Suppressor macrophage treated with lipopolysaccharide for 1 hour (primary cell): ENCODE results near the gene PCGF3.
"Not testable (repeated sequence)": the region's sequence is repeated elsewhere in the genome, so short reads cannot be mapped to it uniquely, and the experiment has no call there.

Experiments
- DNase-seq, 3 donors: peaks; one replicate each; pipeline ENCODE4 v3.0.0-alpha.2; 2020 to 2022

PCGF3 gene

DNA sequence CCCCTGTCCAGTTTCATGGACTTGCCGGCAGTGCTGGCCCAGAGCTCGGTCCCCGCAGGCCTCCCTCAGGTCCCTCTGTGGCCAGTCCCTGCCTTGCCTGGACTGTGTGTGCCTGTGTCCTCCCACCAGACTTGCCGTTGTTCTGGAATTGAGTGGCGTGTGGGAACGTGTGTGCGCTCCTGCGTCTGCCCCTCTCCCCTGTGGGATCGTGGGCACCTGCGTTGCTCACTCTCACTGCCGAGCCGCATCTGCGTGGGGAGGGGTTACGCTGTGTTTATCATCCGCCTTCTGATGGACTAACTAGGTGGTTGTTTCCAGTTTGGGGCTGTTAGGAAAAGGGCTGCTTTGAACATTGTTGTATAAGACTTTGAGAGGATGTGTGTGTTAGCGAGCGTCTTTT, 21.2 kb downstream of the PCGF3 start:
- no peak for DNase-seq

DNA sequence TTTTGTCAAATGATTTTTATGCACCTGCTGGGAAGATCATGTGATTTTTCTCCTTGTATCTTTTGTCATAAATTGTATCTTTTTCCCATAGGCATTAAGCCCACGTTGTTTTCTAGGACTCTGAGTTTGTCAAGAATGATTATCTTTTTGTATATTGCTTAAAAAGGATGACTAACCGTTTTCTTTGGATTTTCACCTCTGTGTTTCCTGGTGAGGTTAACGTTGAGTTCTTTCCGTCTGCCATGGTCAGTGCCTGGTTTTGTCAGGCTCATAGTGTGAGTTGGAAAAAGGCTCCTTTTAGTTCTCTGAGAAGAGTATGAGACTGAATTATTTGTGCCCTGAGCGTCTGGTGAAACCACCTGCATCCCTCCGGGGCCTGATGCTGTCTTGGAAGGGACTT, 21.9 kb downstream of the PCGF3 start:
- no peak for DNase-seq

DNA sequence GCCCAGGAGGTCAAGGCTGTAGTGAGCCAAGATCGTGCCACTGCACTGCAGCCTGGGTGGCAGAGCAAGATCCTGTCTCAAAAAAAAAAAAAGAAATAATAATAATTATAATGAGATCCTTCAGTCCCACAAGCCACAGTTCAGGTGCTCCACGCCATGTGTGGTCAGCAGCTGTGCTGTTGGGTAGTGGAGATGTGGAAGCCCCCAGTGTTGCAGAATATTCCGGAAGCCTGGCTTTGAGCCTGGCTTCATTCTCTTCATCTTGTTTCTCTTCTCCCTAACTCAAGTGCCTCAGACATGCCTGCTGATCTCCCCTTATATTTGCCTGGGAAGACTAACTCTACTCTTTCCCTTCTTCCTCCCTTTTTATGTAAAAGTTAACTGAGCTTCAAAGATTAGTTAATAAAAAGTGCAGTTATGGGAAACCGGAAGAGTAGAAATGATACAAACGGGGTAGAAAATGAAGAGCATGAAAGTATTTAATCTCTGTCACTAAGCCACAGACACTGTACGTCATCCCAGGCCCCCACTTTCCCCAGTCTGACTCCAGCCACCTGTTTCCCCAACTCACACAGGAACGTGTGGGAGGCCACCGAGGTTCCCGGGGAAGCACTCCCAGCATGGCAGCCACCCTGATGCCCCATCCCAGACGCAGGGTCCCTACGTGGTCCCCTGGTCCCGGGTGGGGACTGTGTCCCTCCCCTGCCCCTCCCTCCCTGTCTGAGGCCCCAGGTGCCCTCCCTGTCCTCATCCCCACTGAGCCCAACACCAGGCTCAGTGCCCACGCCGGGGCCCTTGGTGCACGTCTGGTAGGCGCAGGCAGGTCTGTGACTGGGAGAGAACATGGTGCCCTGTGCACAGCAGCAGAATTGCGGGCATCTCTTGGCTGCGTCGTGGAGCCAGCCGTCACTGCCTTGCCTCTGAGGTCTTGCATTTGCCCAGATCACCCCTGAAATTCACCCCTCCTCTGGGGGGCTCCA, 24.0 kb downstream of the PCGF3 start:
- DNase-seq: no peak

DNA sequence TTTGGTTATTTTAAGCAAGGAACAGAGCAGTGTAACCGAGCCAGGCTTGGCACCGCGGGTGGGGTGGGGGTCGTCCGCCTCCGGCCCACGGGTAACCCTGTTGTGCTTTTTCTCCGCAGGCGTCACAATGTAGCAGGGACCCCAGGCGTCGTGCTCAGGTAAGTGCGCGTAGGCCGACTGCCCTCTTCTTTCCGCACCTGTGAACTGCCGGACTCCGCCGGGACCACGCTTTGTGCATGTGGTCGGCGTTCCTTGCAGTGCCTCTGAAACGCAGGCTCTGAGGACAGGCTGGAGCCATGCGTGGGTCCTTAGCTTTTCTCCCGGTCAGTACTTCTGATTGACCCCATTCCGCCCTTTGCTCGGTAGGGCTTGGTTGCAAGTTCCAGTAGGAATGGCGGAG, 24.9 kb downstream of the PCGF3 start:
- DNase-seq: no peak

DNA sequence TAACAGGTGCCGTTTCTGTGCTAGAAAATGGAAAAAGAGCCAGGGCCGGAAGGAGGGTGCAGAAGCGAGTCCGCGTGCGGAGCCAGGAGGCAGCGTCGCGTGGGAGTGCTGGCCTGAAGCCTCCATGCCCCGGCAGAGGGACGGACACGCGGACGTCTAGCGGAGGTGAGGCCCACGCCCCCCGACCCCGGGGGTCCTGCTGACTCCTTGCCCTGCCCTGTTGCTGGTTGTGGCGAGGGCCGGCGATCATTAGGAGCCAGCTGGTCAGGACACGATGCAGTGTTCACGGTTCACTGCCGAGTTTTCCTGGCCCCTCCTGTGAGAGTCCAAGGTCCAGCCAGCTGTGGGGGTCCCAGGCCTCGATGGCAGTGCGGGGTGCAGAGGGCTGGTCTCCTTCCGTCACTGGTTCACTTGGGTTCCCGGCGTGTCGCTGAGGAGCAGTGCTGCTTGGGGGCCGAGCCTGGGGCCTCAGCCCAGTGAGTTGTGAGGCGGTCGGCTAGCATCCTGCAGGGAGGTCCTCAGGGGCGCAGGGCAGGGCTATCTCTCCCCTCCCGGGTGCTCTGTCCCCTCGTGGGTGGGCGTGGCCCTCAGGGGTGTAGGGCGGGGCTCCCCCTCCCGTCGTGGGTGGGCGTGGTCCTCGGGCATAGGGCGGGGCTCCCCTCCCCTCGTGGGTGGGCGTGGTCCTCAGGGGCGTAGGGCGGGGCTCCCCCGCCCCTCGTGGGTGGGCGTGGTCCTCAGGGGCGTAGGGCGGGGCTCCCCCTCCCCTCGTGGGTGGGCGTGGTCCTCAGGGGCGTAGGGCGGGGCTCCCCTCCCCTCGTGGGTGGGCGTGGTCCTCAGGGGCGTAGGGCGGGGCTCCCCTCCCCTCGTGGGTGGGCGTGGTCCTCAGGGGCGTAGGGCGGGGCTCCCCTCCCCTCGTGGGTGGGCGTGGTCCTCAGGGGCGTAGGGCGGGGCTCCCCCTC, 25.6 kb downstream of the PCGF3 start:
- DNase-seq: not testable (repeated sequence)

DNA sequence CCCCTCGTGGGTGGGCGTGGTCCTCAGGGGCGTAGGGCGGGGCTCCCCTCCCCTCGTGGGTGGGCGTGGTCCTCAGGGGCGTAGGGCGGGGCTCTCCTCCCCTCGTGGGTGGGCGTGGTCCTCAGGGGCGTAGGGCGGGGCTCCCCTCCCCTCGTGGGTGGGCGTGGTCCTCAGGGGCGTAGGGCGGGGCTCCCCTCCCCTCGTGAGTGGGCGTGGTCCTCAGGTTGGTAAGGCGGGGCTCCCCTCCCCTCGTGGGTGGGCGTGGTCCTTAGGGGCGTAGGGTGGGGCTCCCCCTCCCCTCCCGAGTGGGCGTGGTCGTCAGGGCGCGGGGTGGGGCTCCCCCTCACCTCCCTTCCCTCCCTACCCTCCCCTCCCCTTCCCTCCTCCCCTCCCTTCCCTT, 26.3 kb downstream of the PCGF3 start:
- DNase-seq: not testable (repeated sequence)

DNA sequence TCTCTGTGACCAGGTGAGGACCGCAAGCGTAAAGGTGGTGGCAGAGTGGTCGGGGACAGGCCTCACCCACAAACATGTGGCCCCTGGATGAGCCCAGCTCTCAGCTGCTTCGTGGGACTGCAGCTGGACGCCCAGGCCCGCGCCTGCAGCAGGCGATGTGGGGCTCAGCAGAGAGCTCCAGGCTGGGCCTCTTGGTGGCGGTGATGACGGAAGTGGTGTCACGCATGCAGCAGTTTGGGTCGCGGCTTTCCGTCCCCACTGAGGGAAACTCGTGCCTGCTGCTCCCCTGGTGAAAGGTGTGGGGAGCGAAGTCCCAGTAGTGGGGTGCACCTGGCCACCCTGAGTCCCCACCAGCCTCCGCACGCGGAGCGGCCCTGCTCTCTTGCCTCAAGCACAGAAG, 26.9 kb downstream of the PCGF3 start:
- DNase-seq: no peak

DNA sequence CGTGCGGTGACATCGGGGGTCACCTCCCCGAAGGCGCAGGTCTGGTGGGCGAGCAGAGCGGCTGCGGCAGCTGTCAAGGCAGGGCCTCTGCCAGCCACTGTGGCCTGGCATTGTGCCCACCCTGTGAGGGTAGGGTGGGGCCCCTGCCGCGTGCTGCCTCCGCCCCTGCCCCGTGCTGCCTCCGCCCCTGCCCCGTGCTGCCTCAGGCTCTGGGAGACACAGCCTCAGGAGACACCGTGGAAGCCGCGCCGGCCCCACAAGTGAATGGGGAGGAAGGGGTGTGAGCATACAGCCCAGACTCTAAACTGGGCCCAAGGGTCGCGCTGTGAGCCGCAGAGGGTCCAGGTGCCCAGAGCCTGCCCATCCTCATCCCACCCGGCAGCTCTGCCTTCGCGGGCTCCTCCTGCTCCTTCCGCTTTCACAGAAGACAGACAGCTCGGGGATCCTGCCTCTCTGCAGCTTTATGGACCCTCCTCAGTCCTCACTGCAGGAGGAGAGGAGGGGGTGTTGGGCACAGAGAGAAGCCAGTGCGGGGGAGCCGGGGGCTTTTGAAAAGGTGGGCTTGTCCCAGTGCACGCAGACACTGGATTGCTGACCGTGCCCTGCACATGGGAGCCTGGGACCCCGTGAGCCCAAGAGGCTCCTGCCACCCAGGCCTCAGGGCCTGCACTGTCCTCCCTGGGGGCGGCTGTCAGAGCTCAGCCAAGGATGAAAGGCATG, 27.4 kb downstream of the PCGF3 start:
- no peak for DNase-seq

DNA sequence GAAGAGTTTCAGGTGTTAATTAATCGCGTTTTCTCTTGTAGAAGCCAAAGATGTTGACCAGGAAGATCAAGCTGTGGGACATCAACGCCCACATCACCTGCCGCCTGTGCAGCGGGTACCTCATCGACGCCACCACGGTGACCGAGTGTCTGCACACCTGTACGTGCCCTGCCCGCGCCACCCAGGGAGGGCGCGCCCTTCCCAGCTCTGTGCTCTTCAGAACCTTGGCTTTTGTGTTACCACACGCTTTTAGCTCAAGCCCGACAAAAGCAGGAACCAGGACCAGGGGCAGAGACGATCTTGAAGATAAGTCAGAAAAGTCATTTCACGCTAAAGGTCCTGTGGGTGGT, 28.0 kb downstream of the PCGF3 start:
- no peak for DNase-seq

DNA sequence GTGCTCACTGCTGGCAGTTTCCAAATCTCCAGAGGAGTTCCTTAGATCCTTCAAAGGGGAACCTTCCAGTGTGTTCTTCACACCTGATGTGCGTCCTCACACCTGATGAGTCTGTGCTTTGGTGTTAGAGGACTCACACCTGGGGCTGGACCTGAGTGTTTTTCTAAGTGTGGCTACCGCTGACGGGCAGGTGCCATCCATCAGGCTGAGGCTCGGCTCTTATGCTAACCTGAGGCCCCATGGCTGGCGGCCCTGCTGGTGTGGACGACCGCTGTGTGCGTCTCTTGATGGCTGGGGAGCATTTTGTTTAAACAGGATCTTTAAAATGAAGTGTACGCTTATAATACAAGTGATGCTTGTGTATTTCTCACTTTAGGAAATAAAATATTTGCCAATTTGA, 28.4 kb downstream of the PCGF3 start:
- no peak for DNase-seq

DNA sequence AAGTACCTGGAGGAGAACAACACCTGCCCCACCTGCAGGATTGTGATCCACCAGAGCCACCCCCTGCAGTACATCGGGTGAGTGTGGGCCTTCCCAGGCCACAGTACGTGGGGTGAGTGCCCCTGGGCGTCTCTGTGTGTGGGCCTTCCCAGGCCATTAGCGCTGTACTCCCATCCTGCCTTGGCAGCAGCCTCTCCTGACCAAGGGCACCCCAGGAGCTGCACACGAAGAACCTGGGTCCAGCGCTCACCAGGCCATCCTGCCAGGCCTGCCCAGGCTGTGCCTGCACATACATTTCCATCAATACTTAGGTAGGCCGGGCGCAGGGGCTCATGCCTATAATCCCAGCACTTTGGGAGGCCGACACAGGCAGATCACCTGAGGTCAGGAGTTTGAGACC, 29.3 kb downstream of the PCGF3 start:
- no peak for DNase-seq

DNA sequence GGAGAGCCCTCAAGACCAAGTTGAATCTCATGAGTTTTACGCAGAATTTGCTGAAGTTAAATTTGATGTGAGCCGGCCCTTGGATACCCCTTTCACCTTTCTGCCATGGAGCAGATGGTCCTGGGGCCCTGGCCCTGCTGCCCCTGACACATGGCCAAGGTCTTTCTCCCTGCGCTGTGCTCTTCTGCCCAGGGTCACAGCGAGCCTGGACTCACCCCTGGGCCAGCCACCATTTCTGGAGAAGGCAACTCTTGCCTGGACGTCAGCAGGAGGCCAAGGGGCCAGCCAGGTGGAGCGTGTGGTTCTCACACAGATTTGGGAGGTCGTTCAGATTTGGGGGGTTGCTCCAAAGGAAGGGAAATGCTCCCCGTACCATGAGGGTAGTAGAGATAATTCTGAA, 30.0 kb downstream of the PCGF3 start:
- no peak for DNase-seq

DNA sequence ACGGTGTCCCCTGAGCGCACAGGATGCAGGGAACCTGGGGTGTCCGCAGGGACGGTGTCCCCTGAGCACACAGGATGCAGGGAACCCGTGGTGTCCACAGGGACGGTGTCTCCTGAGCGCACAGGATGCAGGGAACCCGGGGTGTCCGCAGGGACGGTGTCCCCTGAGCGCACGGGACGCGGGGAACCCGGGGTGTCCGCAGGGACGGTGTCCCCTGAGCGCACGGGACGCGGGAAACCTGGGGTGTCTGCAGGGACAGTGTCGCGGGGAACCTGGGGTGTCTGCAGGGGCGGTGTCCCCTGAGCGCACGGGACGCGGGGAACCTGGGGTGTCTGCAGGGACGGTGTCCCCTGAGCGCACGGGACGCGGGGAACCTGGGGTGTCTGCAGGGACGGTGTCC, 30.9 kb downstream of the PCGF3 start:
- DNase-seq: not testable (repeated sequence)

DNA sequence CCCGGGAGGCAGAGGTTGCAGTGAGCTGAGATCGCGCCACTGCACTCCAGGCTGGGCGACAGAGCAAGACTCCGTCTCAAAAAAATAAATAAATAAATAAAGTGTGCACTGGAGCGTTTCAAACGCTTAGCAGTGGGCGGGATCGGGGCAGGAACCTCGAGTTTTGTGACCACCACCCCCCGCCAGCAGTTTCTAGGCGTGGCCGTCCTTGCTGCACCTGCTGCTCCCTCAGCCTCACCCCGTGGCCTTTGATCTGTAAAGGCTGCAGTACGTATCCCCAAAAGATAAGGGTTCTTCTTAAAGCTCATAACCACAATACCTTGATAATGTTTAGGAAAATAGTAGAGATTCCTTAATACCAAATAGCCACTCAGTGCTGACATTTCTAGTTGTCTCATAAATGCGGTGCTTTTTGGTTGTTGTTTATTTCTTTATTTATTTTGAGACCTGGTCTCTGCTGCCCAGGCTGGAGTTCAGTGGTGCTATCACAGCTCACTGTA, 33.2 kb downstream of the PCGF3 start:
- DNase-seq: no peak

DNA sequence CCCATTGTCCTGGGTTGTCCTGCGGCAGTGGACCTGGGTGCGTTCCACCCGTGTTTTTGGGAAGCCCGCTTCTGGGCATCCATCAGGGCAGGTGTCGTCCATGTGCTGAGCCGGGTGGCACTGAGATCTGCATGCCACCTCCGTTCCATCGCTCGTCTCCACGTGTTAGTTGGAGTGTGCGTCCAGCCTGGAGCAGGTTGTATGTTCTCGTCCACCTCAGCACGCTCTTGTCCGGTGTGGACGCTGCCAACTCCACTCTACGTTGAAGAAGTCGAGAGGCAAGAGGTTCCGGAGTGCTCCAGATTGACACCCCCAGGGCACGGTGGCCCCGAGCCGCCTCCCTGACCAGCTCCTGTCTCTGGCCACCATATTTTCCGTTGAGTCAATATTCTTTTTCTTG, 33.9 kb downstream of the PCGF3 start:
- DNase-seq: no peak

DNA sequence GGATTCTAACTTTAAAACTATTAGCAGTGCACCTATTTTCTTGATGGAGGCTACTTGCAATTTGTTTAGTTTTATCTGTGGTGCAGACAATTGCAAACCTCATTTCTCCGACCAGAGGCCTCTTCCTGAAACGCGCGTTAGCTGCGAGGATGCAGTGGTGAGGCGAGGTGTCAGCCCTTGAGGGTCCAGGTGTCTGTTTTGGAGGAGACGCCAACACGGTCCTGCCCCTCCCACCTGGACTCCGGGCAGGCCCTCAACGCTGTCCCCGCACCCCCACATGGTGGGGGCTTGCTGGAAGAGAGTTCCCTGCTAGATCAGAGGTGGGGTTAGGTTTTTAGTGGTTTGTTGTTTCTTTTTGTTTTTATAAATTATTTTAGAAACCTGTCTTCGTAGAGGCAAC, 34.4 kb downstream of the PCGF3 start:
- DNase-seq: no peak

DNA sequence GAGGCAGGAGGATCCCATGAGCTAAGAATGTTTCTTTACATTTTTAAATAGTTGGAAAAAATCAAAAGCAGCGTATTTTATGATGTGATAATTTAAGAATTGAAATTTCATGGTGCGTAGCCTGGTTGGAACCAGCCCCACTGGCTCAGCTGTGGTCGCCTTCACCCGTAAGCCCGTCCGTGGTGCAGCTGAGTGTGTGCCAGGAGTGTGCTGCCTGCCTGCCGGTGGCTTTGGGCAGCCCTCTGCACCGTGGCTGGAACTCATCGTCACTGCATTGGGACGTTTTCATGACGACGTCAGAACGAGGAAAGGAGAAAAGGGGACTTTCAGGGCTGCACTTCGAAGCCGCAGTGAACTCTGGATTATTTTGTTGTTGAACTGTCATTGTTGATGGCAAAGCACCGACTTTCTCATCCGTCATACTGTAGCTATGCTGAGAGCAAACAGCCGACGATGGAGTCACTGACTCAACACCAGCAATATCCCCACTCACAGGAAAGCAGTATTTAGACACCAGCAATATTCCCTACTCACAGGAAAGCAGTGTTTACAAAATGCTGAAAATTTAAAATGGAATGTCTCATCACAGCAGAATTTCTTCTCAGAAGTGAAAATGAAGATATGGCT, 35.1 kb downstream of the PCGF3 start:
- no peak for DNase-seq

DNA sequence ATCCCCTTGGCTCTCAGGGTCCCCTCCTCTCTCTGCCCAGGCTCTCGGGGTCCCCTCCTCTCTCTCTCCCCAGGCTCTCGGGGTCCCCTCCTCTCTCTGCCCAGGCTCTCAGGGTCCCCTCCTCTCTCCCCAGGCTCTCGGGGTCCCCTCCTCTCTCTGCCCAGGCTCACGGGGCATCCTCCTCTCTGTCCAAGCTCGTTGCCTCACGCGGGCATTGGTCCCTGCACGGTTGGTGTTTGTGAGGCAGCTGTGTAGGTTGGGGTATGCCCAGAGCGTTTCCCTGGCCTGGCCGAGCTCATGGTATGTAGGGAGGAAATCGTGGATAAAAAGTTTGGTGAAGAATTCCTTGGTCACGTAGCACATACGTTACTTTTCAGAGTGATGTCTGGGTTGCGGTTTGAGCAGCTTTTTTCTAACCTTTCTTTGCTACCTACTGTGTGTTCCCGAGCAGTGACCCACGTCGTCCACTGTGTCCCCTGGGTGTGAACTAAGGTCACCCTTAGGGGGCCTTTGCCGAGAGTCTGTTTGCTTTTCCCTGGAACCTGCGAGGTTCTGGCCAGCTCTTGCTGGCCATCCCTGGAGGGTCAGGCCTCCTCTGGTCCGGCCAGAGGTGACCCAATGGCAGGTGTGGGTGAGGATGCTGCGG, 36.6 kb downstream of the PCGF3 start:
- no peak for DNase-seq

DNA sequence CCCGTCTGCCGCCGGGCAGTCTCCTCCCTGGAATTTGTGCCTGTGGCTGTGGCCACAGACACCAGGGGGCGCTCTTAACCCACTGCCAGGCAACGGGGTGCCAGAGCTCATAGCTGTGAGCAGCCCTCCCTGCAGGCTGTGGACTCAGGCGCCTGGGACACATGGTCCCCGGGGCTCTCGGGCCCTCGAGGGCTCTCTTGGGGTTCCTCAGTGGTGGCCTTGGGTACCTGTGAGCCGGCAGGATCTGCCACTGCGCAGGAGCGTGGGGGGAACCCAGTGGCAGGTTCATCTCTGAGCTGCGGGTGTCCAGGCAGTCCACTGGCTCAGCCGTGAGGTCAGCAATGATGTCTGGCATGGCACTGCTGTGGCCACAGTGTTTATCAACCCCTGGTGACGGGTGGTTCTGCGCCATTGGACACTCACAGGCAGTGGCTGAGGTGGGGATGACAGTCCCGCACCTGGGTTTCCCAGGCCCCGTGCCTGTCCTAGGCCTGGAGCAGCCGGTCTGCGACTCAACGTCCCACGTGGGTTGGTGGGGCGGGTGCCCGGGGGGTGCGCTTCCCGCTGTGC, 37.2 kb downstream of the PCGF3 start:
- peak; percentile 65 to 86 (median 78) for DNase-seq

DNA sequence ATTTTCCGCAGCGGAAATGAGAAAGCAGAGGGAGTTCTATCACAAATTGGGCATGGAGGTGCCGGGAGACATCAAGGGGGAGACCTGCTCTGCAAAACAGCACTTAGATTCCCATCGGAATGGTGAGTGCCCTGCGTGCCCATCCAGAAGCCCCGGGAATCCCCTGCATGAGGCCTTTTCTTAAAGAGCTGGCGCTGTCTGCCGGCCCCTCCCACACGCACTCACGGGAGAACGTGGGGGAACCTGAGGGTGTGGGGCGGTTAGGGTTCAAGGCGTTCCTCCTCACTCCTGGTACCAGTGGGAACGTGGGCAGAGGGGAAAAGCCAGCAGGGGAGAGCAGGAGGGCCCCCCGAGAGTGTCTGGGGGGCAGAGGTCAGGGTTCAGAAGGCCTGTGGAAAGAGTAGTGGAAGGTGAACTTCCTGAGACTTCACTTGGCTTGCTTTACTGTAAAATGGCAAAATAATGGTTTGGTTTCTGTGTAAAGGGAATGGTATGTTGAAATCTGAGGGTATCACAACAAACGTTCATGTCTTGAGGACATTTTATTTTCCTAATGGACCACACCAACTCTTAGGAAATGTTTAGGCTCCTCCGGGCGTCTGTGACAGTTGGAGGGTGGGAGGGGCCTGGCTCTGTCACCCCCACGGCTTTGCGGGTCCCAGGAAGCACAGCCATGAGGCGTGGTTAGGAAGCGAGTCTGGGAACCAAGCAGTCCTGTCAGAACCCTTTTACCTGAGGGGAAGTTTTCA, 38.0 kb downstream of the PCGF3 start:
- no peak for DNase-seq
